GM19193 (cell line): ENCODE results near the gene PDE4A.

ENCODE experiments used
- POLR2A ChIP-seq: IDR thresholded peaks from 4 replicates; pipeline ENCODE4 v1.6.1; 2011; ENCODE audit not compliant: insufficient read depth, insufficient read length; ENCODE audit errors: extremely low read depth

PDE4A gene

GRCh38 chr19:10420444-10421239, at the start of gene PDE4A:
TSS of gene PDE4A (plus strand) at chr19:10420538. CDS start at chr19:10420765, 227 bp downstream.
- TF ChIP-seq POLR2A, result no peak

- no peak for TF ChIP-seq POLR2A
These were observed 47.6 kb upstream of the PDE4A start for GRCh38 chr19:10372690-10373089.

DNA sequence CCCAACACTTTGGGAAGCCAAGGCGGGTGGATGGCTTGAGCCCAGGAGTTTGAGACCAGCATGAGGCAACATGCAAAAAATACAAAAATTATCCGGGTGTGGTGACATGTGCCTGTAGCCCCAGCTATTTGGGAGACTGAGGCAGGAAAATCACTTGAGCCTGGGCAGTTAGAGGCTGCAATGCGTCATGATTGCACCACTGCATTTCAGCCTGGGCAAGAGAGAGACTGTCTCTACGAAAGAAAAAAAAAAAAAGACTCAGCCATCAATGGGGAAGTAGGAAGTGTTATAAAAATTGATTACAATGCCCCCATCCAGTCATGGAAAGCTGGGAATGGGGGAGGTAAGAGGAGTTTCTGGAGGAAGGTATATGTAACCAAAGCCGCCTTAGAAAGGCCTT, 45.4 kb upstream of the PDE4A start:
- TF ChIP-seq POLR2A, result no peak

DNA sequence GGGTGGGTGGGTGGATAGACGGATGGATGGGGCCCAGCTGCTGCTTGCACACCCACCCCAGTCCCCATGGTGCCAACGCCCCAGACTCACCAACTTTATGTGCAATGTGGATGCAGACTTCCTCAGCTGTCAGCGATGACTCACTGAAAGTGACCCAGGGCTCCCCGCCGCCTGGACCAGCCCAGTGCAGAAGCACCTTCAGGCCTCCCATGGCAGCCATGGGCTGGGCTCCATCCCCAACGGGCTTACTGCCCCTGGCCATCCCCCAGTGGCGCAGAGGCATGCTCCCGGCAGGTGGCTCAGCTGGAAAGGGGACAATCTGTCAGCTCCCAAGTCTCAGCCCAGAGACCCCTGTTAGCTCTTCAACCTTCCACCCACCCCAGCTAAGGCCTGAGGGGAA, 42.2 kb upstream of the PDE4A start:
- no peak for TF ChIP-seq POLR2A

DNA sequence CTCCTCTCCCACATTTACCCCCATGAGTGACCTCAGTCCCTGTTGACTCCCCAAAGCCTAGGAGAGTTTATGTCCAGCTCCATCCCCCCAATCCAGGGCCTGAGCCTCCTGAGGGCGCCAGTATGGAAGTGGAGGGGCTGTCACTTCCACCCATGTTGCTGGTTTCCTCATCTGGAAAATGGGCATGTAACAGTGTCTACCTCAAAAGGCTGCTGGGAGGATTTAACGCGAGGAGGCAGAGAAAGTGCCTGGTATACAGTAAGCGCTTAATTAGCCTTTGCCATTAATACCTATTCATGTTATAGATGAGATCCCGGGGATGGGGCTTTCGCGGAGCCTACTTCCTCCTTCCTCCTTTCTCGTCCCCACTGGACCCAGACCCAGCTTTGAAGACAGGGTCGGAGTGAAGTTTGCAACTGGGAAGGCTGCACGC, 40.4 kb upstream of the PDE4A start:
- TF ChIP-seq POLR2A, result no peak

DNA sequence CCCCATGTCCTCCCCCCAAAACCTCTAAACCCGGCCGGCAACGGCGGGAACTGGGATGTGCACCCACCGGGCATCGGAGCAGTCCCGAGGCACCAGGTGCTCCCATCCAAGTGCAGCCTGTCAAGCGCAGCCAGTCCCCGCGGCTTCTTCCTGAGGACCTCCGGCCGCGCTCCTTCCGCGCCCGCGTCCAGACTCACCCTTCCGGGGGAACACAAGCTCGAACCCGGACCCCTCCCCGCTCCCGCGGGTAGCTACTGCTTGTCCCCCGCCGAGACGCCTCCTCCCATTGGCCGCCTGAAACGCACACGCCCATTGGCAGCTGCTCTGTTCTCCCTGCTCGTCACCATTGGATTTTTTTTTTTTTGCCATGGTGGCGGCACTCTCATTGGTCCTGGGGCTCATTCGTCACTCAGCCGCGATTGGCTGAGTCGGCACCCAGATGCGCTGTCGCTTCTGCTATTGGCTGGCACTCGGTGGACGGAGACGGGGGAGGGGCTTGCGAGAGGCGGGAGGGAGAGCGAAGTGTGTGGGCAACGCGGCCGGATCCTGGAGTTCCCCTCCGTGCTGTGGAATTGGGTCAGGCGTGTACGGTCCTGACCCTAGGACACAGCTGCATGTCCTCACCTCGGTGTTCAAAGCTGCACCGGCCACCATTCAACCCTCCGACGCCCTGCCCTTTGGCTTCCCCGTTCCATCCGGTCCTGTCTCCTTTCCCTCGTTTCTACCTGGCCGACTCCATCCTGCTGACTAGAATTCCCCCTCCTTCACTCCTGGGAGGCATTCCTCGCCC, 39.8 kb upstream of the PDE4A start, which contains the start of gene TYK2:
TYK2 (minus strand) TSS at position 260 of the 790 bp plus-strand sequence. CDS start 2,166 bp downstream, outside the sequence.
- peak; percentile 86 for TF ChIP-seq POLR2A

- TF ChIP-seq POLR2A, result no peak
These were observed 35.8 kb upstream of the PDE4A start for GRCh38 chr19:10384580-10384979.

DNA sequence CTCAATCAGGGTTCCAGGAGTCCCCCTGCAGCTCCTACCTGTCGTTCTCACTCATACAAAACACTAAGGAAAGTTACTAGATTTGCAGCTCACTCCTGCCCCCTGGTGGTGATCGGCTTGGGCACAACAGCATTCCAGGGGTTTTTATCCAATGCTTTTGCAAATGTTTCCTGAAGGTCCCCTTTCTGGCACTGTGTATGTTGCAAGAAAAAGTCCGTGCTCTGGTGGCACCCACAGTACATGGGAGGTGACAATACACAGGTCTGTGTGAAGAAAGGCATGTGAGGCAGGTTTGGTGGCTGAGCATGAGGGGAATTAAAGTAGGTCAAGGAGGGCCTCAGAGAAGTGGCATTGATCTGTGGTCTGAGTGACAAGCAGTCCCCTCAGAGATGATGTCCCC, 31.4 kb upstream of the PDE4A start:
- TF ChIP-seq POLR2A, result no peak

- no peak for TF ChIP-seq POLR2A
These were observed 30.5 kb upstream of the PDE4A start for GRCh38 chr19:10389863-10390262.

DNA sequence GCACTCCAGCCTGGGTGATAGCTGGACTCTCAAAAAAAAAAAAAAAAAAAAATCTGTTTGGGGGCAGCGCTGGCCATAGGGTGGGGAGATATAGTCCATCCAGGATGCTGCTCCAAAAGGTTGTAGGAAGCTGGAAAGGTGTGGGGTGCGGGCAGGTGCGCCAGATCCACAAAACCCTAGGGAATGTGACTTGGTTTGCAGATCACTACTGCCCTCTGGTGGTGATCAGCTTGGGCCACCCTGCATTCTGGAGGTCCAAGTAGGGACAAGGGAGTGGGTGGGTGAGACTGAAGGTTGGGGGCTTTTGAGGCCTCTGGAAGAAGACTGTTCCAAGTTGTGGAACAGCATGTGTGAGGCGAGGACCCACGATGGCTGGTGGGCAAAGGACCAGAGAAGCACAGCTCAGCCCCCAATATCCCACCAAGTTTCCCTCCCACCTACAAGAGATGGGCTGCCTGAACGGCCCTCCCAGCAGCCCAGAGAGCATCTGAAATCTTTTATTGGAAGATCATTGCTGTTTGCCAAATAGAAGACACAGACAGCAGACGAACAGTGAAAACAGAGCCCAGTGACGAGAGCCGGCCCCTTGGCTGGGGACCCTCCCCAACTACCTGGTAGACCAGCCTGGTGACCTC, 29.6 kb upstream of the PDE4A start:
- TF ChIP-seq POLR2A, result no peak

DNA sequence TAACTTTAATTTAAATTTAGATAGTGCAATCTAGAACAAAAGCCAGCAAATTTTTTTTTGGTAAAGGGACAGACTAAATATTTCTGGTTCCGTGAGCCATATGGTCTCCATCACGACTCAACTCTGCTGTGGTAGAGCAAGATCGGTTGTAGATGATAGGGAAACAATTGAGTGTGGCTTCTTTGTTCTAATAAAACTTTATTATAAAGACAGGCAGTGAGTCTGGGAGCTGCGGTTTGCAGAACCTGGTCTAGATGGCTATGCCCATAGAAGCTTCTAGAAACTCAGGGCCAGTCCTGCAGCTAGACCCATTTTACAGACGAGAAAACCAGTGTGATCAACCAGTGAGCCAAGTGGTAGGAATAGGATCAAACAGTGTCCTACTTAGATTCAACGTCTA, 28.2 kb upstream of the PDE4A start:
- TF ChIP-seq POLR2A, result no peak

GRCh38 chr19:10393137-10393536, 27.2 kb upstream of the PDE4A start:
- no peak for TF ChIP-seq POLR2A

DNA sequence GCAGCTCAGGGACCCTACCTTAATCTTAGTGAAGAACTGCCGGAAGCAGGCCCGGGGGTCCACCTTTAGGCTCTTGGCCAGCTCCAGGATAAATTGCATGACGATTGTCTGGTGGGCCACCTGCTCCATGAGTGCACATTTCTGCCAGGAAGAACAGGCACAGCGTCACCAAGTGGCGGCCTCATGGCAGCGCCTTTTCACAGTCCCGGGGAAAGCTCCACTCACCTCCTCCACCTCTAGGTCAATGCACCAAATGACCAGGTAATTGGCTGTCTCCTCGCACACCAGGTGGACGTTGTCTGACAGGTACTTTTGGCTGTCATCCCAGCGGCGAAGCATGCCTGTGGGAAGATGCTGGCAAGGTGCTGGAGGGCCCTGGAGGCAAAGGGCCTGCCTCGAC, 25.3 kb upstream of the PDE4A start:
- no peak for TF ChIP-seq POLR2A

DNA sequence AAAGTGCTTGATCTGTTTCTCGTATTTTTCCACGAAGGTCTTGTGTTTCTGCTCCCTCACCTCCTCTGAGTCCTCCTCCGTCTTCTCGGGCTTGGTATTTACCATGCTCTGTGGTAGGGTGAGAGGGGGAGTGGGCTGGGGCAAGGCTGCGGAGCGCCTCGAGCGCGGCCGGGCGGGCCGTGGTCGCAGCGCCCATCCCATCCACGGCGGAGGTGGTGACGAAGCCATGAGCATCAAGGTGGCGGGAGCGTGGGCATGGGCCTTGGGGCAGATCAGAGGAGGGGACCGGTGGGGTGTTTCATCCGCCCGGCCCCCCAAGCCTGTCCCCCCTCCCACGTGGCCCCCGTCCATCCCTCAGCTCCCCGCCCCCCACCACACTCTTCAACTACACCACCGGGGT, 24.9 kb upstream of the PDE4A start:
- no peak for TF ChIP-seq POLR2A

- TF ChIP-seq POLR2A, result no peak
These were observed 24.4 kb upstream of the PDE4A start for GRCh38 chr19:10395917-10396316.
